NK-92 (cell line): ENCODE data around the gene RBM38.
"Not testable (repeated sequence)": the region's sequence is repeated elsewhere in the genome, so short reads cannot be mapped to it uniquely, and the experiment has no call there.

Source experiments
- DNase-seq: peaks from one replicate; lab custom pipeline; 2025; ENCODE audit not compliant: unreplicated experiment; lab: John Stamatoyannopoulos, UW

The RBM38 gene

GRCh38 chr20:57416296-57417022 is 25.3 kb downstream of the RBM38 start:
- DNase-seq, result no peak

DNA sequence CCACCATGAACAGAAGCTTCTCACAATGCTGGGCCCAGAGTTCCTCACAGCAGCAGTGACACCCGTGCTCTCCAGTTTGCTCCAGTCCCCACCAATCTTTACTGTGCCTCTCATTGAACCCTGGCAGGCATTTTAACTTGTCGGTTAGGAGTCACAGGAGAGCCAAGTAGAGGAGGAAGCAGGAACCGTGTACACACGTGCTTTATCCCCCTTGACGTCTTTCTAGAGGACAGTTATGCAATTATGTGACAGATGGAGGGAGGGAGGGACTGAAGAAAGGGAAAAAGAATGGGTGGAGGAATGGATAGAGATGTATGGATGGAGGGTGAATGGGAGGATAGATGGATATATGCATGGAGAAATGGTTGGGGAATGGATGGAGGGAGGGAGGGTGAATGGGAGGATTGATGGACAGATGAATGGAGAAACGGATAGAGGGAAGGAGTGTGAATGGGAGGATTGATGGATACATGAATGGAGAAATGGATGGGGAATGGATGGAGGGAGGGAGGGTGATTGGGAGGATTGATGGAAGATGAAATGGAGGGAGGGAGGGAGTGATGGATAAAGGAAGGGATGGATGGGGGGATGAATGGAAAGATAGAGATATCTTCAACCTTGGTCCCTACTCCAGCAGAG is 26.0 kb downstream of the RBM38 start:
- no peak for DNase-seq

- no peak for DNase-seq
These were observed 26.9 kb downstream of the RBM38 start for GRCh38 chr20:57417830-57418780.

DNA sequence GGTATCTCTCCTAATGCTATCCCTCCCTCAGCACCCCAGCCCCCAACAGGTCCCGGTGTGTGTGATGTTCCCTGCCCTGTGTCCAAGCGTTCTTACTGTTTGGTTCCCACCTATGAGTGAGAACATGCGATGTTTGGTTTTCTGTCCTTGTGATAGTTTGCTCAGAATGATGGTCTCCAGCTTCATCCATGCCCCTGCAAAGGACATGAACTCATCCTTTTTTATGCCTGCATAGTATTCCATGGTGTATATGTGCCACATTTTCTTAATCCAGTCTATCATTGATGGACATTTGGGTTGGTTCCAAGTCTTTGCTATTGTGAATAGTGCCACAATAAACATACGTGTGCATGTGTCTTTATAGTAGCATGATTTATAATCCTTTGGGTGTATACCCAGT is 28.3 kb downstream of the RBM38 start:
- not testable (repeated sequence) for DNase-seq

DNA sequence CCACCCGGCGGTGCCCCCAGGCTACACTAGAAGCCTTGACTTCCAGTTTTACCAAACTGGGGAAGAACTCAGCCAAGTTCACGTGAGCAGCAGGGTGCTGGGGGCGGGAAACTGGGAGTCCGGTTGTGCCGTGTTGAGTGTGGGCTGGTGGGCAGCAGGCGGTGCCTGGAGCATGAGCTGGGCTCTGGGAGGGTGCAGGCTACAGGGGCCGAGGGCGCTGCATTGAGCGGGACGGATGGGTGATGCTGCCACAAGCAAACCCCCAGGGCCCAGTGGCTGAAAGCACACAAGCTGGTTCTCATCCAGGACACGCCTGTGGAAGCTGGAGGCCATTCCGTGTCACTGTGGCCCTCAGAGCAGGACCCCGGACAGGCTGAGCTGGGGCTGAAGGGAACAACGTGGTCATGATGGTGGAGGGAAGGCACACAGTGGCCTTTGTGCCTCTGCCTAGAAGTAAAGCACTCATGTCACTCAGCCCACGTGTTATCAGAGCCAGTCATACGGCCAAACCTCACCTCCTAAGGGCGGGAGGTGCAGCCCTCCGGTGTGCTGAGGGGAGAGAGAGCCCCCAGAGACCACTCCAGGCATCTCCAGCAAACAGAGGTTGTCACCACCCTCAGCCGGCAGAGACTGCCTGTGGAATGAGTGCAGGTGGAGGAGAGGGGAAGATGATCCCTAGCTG is 29.5 kb downstream of the RBM38 start:
- no peak for DNase-seq

DNA sequence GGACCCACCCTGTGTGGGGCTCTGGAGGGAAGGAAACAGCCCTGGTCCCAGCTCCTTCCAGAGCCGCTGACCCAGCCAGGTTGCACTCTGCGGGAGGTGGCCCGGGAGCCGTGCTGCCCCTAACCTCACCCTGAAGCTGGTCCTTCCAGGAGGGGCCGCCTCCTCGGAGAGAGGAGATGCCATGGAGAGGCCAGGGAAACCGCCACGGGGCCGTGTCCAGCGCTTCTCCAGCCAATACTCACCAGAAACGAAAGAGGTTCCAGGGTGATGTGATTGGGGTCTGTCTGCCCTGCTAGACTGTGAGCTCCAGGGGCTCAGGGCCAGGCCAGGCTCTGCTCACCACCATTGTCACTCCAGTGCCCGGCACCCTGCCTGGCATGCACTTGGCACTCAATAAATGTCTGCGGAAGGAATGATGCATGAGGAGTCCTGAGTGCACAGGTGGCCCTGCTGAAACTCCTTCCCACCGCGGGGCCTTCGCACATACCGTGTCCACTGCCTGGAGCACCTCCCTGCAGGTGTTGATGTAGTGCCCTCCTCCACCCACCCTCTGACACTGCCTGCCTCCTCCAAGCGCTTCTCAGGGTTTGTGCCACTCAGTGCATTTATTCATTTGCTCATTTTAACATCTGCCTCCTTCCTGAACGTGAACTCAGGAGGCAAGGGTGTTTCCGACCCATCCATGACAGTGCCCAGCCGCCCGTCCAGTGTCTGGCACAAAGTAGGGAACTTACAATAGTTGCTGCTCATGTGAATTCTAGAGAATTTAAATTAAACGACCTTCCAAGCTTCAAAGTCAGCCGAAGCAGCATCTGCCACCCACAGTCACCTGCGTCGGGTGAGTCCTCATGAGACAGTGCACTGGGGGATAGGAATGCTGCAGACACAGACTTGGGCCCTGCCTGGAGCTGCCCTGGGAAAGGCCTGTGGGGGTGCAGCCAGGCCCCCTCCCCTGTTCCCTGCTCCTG is 30.3 kb downstream of the RBM38 start:
- DNase-seq, result no peak

DNA sequence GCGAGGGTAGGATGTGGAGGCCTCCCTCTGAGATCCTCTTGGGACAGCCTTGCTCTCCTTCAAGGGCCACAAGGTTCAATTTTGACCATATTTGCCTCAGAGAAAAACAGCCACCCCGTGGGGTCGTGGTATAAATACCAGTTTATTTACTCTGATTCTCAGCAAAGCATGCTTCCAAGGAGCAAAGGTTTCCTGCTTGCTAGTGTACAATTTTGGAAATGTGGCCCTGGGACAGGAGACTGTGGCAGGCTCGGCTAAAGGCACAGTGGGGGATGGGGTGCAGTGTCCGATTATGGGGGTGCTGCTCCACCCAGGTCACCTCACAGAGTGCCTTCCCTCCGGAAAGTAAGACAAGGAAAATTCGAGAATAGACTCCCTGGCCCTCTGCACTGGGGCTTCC is 31.1 kb downstream of the RBM38 start:
- DNase-seq, result no peak

DNA sequence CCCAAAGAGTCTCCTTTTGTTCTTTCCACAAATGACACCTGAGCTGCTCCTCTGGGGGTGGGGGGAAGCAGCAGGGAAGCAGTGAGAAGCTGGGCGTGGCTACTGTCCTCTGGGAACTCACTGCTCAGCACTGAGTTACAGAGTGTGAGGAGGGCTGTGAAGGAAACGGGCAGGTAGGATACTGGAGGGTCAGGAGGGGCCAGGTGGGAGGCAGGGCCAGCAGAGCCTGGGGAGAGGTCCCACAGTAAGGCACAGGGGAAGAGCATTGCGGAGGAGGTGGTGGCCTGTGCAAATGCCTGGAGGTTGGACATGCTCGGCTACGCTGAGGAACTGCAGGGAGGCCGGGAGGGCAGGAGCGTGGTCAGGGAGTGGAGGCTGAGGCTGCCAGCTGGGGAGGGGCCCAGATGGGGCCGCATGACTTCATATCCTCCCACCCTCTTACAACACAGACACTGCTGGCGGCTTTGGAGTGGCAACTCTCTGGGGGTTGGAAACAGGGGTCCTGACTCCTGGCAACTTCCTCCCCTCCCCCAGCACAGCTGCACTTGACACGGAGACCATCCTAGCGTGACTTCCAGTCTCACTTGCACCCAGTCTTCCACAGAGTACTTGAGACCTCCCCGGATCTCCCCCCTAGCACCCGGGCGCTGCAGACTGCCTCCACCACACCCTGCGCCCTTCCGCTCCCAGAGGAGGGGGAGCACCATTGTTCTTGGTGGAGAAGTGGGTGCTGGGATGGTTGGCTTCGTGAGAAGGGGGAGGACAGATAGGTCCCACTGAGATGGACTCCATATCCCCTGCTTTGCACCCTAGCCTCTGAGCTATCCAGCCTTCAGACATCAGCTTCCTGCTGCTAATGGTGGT is 34.2 kb downstream of the RBM38 start:
- no peak for DNase-seq

- no peak for DNase-seq
These were observed 35.1 kb downstream of the RBM38 start for GRCh38 chr20:57426271-57426689.

- DNase-seq, result no peak
These were observed 35.6 kb downstream of the RBM38 start for GRCh38 chr20:57426831-57427230.

GRCh38 chr20:57428324-57429158 is 37.3 kb downstream of the RBM38 start:
- no peak for DNase-seq

- no peak for DNase-seq
These were observed 37.9 kb downstream of the RBM38 start for GRCh38 chr20:57429159-57429496.

DNA sequence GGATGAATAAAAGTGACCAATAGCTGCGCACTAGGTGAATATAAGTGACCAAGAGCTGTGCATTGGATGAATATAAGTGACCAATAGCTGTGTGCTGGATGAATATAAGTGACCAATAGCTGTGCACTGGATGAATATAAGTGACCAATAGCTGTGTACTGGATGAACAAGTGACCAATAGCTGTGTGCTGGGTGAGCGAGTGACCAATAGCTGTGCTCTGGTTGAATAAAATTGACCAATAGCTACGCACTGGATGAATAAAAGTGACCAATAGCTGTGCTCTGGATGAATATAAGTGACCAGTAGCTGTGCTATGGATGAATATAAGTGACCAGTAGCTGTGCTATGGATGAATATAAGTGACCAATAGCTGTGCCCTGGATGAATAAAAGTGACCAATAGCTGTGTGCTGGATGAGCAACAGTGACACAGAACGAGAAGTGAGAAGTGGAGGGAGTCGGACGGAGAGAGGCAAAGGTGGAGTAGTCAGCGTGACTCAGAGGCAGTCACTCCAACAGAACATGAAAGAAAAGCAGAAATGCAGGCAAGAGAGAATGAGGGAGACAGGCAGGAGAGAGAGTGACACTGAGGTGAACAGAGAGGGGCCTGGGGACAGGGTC is 38.5 kb downstream of the RBM38 start:
- DNase-seq, result no peak

DNA sequence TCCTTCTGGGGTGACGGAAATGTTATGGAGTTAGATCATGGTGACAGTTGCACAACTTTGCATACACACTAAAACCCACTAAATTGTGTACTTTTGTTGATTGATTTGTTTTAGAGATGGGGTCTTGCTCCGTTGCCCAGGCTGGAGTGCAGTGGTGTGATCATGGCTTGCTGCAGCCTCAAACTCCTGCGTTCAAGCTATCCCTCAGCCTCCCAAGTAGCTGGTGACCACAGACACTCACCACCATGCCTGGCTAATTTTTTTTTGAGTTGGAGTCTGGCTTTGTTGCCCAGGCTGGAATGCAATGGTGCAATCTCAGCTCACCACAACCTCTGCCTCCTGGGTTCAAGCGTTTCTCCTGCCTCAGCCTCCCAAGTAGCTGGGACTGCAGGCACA is 39.0 kb downstream of the RBM38 start:
- DNase-seq, result not testable (repeated sequence)

GRCh38 chr20:57431539-57431835 is 40.3 kb downstream of the RBM38 start:
- DNase-seq, result no peak

DNA sequence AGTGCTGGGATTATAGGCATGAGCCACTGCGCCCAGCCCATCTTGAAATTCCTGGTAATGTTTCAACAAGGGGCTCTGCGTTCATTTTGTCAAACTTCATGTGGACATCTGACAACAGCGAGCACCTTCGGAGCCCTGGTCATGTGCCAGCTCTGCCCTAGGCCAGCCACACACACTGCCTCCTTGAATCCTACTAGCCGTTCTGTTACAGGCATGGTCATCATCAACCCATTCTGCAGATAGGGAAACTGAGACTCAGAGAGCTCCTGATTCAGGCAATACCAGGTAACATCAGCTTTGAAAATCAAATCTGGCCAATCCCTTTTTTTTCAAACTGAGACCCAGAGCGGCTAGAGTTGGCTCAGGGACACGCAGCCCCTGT is 41.3 kb downstream of the RBM38 start:
- DNase-seq, result no peak

GRCh38 chr20:57432862-57433491 is 41.8 kb downstream of the RBM38 start:
- no peak for DNase-seq
